Sigmoid colon (tissue), 3 donors: ENCODE data around the gene UBE2R2.
"Not testable (repeated sequence)": the region's sequence is repeated elsewhere in the genome, so short reads cannot be mapped to it uniquely, and the experiment has no call there.

Source experiments
- CTCF ChIP-seq, 4 experiments: fragments of 450-650 bp in 3 of 4; fragments of 200-600 bp in 1 of 4; IDR thresholded peaks; one replicate each; pipeline ENCODE4 v1.5.1; 2016 to 2019; ENCODE audit warnings: antibody characterized with exemption in 4 of 4, mild to moderate bottlenecking in 3 of 4, moderate library complexity in 2 of 4
- POLR2A ChIP-seq, 2 donors: fragments of 450-650 bp; IDR thresholded peaks; one replicate each; pipeline ENCODE4 v1.6.1; 2016; ENCODE audit warnings: antibody characterized with exemption in 2 of 2, mild to moderate bottlenecking in 2 of 2, moderate library complexity in 2 of 2

- TF ChIP-seq CTCF, POLR2A (IDR thresholded peaks at IDR 0.05): not testable (repeated sequence)
Observed at GRCh38 chr9:33869243-33869642, 52.3 kb downstream of the UBE2R2 start.
